Keratinocyte (primary cell): Measurements from ENCODE around the gene STK36.

Experiments
- EZH2 ChIP-seq: IDR thresholded peaks from one replicate; pipeline ENCODE4 v1.6.1; 2012; ENCODE audit warnings: inconsistent platforms, mild to moderate bottlenecking, low read length, moderate library complexity
- TF ChIP-seq, protein P1 (sequence below), 3 experiments: IDR thresholded peaks in 1 of 3; conservative IDR thresholded peaks in 1 of 3; optimal IDR thresholded peaks in 1 of 3; 2 replicates in 2 of 3; 3 replicates in 1 of 3; pipeline versions ENCODE3 to v1.5.1; 2011; ENCODE audit warnings: low read length in 3 of 3, mild to moderate bottlenecking in 3 of 3, moderate library complexity in 2 of 3, control low read depth in 1 of 3, inconsistent platforms in 1 of 3; ENCODE audit not compliant: insufficient read depth in 2 of 3; ENCODE audit errors: extremely low read depth in 1 of 3

- TF ChIP-seq, protein P1, sequence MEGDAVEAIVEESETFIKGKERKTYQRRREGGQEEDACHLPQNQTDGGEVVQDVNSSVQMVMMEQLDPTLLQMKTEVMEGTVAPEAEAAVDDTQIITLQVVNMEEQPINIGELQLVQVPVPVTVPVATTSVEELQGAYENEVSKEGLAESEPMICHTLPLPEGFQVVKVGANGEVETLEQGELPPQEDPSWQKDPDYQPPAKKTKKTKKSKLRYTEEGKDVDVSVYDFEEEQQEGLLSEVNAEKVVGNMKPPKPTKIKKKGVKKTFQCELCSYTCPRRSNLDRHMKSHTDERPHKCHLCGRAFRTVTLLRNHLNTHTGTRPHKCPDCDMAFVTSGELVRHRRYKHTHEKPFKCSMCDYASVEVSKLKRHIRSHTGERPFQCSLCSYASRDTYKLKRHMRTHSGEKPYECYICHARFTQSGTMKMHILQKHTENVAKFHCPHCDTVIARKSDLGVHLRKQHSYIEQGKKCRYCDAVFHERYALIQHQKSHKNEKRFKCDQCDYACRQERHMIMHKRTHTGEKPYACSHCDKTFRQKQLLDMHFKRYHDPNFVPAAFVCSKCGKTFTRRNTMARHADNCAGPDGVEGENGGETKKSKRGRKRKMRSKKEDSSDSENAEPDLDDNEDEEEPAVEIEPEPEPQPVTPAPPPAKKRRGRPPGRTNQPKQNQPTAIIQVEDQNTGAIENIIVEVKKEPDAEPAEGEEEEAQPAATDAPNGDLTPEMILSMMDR (optimal IDR thresholded peaks at IDR 0.05 in 1 of 3, IDR thresholded peaks at IDR 0.05 in 1 of 3, conservative IDR thresholded peaks at IDR 0.05 in 1 of 3; ENCODE audit: extremely low read depth in 1 of 3, insufficient read depth in 2 of 3, low read length in 3 of 3), result no peak
- no peak for TF ChIP-seq EZH2
These were observed 29.9 kb downstream of the STK36 start for GRCh38 chr2:218701806-218702205.
